HCT116 (cell line): Measurements from ENCODE around the gene CCND1.

ENCODE experiments used
- EZH2 ChIP-seq: fragments of 200-600 bp; sonication (generic); IDR thresholded peaks from 2 replicates; pipeline ENCODE4 v1.6.1; 2017; ENCODE audit warnings: antibody characterized with exemption, mixed run types
- EZH2phosphoT487 ChIP-seq: fragments of 200-600 bp; IDR thresholded peaks from 2 replicates; pipeline ENCODE4 v1.6.1; 2018; ENCODE audit warnings: antibody characterized with exemption, borderline replicate concordance
- JUND ChIP-seq: IDR thresholded peaks from 2 replicates; pipeline ENCODE4 v1.6.1; 2012
- POLR2A ChIP-seq: IDR thresholded peaks from 2 replicates; pipeline ENCODE4 v1.7.0; 2011; ENCODE audit warnings: borderline replicate concordance; ENCODE audit not compliant: insufficient read depth, insufficient read length; ENCODE audit errors: extremely low read depth
- POLR2AphosphoS5 ChIP-seq: IDR thresholded peaks from 2 replicates; pipeline ENCODE4 v1.6.1; 2011; ENCODE audit warnings: mild to moderate bottlenecking, low read depth, low read length, moderate library complexity
- RAD21 ChIP-seq: IDR thresholded peaks from 2 replicates; pipeline ENCODE4 v1.6.1; 2012; ENCODE audit warnings: low read depth, mild to moderate bottlenecking
- TF ChIP-seq, protein P1 (sequence below), 3 experiments: fragments of 200-600 bp in 1 of 3; sonication (generic) in 1 of 3; IDR thresholded peaks in 2 of 3; conservative IDR thresholded peaks in 1 of 3; 2 replicates each; pipeline ENCODE4 v1.5.1; 2012 to 2017; ENCODE audit warnings: low read depth in 2 of 3, low read length in 2 of 3, antibody characterized with exemption in 1 of 3, borderline replicate concordance in 1 of 3, control low read depth in 1 of 3, mild to moderate bottlenecking in 1 of 3, mixed read lengths in 1 of 3, mixed run types in 1 of 3, moderate library complexity in 1 of 3; ENCODE audit not compliant: insufficient read depth in 1 of 3
- TF ChIP-seq, protein P2 (sequence below): IDR thresholded peaks from 2 replicates; pipeline ENCODE4 v1.6.1; 2012

DNA sequence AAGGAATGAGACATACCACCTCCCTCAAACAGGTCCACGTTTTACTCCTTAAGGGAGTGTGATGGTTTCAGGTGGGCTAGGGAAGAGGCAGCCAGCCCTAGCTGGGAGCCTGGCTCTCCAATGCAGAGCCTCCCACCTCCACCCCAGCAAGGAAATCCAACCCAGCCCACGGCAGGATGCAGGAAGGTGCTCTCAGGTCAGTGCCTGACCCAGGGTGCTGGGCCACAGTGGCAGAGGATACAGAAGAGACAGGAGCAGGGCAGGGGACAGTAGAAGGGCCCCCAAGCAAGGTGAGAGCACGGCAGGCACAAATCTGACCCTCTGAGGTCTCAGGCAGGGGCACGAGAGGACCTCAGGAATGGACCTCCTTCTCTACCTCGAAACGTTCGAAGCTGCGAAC is 26.9 kb upstream of the CCND1 start:
- TF ChIP-seq, protein P1, sequence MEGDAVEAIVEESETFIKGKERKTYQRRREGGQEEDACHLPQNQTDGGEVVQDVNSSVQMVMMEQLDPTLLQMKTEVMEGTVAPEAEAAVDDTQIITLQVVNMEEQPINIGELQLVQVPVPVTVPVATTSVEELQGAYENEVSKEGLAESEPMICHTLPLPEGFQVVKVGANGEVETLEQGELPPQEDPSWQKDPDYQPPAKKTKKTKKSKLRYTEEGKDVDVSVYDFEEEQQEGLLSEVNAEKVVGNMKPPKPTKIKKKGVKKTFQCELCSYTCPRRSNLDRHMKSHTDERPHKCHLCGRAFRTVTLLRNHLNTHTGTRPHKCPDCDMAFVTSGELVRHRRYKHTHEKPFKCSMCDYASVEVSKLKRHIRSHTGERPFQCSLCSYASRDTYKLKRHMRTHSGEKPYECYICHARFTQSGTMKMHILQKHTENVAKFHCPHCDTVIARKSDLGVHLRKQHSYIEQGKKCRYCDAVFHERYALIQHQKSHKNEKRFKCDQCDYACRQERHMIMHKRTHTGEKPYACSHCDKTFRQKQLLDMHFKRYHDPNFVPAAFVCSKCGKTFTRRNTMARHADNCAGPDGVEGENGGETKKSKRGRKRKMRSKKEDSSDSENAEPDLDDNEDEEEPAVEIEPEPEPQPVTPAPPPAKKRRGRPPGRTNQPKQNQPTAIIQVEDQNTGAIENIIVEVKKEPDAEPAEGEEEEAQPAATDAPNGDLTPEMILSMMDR (IDR thresholded peaks at IDR 0.05 in 2 of 3, conservative IDR thresholded peaks at IDR 0.05 in 1 of 3; ENCODE audit: borderline replicate concordance in 1 of 3, insufficient read depth in 1 of 3, low read depth in 2 of 3, low read length in 2 of 3), result no peak
- TF ChIP-seq, protein P2, sequence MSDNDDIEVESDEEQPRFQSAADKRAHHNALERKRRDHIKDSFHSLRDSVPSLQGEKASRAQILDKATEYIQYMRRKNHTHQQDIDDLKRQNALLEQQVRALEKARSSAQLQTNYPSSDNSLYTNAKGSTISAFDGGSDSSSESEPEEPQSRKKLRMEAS, result no peak
- TF ChIP-seq EZH2, result no peak
- no peak for TF ChIP-seq POLR2A
- TF ChIP-seq JUND, result no peak
- TF ChIP-seq EZH2phosphoT487, result no peak
- TF ChIP-seq POLR2AphosphoS5, result no peak
- TF ChIP-seq RAD21, result no peak
